ENCODE results near the gene PTK7.

The PTK7 gene

DNA sequence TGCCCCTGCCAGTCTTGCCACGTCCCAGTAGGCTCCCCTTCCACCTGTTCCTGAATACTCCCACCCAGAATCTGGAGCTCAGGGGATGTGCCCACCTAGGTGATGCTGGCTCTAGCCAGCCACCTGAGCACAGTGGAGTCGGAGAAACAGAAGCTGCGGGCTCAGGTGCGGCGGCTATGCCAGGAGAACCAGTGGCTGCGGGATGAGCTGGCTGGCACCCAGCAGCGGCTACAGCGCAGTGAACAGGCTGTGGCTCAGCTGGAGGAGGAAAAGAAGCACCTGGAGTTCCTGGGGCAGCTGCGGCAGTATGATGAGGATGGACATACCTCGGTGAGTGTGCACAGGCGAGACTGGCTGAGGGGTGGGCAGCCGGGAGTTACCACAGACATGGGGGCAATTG lies 13.3 kb upstream of the PTK7 start:
- TF ChIP-seq GATA2 (IDR thresholded peaks at IDR 0.05; ENCODE audit: low read depth, low read length) (no peak), GATA3 (IDR thresholded peaks at IDR 0.05; ENCODE audit: low read depth, low read length) (no peak)

DNA sequence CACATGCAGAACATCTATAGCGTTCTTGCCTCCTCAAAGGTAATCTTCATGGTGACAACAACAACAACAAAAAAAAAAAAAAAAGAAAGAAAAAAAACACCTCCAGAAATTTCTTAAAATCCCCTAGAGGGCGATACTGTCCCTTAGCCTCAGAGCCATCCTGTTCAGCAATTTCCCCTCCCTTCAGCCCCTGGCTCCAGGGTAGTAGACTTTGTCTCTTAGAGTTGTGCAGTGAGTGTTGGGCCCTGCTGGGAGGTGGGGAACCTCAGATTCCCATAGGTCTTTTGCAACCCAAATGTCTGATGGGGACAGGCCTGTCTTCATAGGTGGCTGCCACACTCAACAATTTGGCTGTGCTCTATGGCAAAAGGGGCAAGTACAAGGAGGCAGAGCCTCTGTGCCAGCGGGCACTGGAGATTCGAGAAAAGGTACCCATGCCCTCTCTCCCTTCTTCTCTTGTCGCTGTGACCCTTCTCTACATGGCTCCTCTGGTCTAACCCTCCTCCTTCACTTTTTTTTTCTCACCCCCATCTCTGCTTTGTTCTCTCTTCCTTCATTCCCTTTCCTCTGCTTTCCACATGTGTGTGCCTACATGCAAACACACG lies 6.0 kb upstream of the PTK7 start:
- TF ChIP-seq GATA2 (IDR thresholded peaks at IDR 0.05; ENCODE audit: low read depth, low read length) = no peak
- TF ChIP-seq GATA3 (IDR thresholded peaks at IDR 0.05; ENCODE audit: low read depth, low read length) = no peak

DNA sequence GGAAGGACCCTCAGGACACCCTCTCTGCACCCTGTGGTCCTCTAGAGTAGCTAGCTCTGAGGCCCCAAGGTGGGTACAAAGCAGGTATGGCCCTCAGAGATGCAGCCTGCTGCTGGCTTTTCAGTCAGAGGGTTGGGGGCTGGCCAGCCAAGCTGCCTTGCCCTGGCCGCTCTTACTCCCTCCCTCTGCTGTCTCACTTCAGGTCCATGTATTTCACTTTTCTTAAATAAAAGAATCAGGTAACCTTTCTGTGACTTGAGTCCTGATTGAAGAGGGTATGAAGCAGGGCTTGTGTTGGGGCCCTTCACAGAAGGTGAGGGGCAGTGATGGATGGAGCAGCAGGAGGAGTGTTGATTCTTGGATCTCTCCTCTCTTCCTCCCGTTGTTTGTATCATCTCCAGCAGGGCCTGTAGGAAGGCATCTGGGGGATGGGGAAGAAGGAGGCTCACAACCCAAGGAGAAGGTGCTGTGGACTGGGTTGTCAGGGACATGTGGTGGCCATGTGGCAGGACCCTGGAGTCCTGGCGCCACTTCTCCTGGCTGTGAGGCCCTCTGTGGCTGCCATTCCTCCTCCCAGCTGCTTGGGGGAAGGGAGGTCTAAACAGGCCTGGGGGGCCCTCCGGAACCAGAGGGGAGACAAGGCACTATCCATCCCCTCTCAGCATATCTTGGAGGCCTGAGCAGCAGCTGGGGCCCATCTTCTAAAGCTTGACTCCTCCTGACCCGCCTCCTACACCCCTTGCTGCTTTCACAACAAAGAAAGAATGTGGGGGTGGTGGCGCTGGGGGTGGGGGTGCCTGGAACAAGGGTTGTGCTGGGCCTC lies 1.1 kb upstream of the PTK7 start:
- TF ChIP-seq GATA3 (IDR thresholded peaks at IDR 0.05; ENCODE audit: low read depth, low read length) (no peak), GATA2 (IDR thresholded peaks at IDR 0.05; ENCODE audit: low read depth, low read length) (no peak)

DNA sequence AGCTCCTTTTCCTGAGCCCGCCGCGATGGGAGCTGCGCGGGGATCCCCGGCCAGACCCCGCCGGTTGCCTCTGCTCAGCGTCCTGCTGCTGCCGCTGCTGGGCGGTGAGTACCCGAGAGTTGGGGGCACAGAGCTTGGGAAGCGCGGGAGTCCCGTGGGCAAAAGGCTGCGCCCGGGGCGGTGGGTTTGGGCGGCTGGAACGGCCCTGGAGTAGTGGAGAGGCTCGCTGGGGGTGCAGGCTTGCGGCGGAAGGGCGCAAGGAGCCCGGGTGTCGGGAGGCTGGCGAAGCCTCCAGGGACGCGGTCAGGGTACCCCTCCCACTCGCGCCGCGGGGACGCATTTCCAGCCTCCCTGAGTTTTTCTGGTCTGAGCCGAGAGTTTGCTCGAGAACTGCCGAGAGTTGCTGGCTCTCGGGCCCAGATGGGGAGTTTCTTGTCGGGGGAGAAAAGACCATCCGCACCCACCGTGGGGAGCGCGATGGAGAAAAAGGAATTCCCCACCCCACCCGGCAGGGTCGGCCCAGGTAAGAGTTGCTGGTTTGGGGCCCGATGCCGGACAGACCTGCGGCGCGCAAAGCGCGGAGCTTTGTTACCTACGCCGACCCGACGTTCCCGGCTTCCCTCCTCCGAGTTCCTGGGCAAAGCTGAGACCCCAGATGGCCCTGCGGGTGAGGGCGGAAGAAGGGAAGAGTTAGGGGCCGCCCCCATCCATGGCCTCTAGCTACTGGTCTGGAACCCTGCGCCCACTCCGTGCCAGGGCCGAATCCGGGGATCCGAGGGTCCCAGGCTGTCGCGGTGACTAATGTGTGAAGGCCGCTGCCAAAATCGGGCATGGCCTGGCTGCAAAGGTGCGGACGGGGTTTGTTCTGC lies 584 bp downstream of the PTK7 start:
- TF ChIP-seq GATA3 (IDR thresholded peaks at IDR 0.05; ENCODE audit: low read depth, low read length) (no peak), GATA2 (IDR thresholded peaks at IDR 0.05; ENCODE audit: low read depth, low read length) (no peak)

DNA sequence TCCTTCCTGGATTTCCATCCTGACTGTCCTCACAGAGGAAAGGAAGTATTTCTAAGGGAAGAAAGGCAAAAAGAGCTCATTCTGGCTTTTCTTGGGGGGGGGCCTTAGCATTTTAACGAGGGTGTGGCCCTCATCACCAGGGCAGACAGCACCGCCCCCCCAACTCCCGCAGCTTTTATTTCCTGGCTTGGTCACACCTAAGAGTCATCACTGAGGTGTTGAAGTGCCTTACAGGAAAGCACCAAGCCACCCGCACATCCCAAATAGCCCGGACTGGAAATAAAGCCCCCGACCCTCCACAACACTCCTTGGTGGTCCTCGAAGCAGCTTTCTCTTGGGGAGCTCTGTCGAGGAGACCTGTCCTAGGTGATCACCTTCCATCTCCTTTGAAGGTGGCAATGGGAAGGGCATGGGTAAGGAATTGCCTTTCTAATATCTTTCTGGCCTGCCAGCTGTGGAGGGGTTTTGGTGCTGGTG lies 1.3 kb downstream of the PTK7 start:
- no peak for TF ChIP-seq GATA2 (IDR thresholded peaks at IDR 0.05; ENCODE audit: low read depth, low read length)
- TF ChIP-seq GATA3 (IDR thresholded peaks at IDR 0.05; ENCODE audit: low read depth, low read length) = no peak

DNA sequence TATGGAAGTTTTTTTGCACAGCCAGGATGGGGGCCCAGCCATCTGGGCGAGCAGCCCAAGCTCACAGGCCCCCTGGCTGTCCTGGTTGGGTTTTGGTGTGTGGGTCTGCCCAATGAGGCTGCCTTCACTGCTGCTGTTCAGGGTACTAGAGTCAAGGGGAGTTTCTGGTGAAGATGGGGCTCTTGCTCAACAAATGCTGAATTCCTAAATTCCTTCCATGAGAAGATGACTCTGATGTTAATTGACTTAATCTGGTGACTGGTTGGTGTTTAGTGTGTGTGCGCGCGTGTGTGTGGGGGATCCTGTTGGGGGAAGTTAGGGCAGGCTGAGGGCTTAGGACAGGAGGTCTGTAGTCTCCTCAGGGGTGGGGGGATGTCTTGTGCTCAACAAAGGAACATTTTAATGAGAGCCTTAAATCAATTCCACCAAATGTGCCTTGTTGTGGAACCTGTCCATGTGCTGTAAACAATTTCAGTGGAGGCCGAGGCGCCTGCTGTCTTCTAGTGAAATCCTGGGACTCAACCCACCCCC lies 1.9 kb downstream of the PTK7 start:
- TF ChIP-seq GATA2 (IDR thresholded peaks at IDR 0.05; ENCODE audit: low read depth, low read length) (no peak), GATA3 (IDR thresholded peaks at IDR 0.05; ENCODE audit: low read depth, low read length) (no peak)

DNA sequence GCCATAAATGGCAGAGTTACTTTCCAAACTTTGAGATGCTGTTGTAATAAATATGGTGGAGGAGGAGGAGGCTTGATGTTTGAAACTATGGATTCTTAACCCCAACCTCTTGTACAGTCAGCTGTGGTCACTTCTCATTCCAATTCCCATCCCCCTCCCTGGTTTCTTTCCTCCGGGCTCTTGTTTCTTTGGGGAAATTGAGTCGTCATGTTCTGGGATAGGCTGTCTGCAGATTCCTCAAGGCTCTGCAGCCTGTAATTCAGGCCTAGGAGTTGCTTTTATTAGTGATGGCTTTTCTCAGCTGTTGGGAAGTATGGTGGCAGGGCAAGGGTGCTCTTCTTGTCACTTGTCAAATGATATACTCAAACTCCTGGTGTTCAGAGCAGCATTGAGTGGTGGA lies 2.6 kb downstream of the PTK7 start:
- TF ChIP-seq GATA2 (IDR thresholded peaks at IDR 0.05; ENCODE audit: low read depth, low read length) (no peak), GATA3 (IDR thresholded peaks at IDR 0.05; ENCODE audit: low read depth, low read length) (no peak)

DNA sequence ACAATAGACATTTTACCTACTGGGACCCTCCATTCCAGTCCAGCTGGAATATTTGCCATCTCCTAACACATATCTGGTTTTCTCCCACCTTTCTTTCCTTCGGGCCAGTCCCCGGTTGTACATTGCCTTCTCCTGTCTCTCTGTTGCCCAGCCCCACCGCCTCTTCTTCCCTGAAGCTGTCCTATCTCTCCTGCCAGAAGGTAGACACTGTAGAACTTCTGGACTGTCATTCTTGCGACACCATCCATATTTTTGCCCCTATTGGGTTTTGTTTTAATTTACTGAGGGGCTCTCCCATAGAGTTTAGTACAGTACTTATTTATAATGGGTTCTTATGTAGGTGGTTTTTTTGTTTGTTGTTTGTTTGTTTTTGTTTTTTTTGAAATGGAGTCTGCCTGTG lies 4.9 kb downstream of the PTK7 start:
- TF ChIP-seq GATA2 (IDR thresholded peaks at IDR 0.05; ENCODE audit: low read depth, low read length) (no peak), GATA3 (IDR thresholded peaks at IDR 0.05; ENCODE audit: low read depth, low read length) (no peak)

DNA sequence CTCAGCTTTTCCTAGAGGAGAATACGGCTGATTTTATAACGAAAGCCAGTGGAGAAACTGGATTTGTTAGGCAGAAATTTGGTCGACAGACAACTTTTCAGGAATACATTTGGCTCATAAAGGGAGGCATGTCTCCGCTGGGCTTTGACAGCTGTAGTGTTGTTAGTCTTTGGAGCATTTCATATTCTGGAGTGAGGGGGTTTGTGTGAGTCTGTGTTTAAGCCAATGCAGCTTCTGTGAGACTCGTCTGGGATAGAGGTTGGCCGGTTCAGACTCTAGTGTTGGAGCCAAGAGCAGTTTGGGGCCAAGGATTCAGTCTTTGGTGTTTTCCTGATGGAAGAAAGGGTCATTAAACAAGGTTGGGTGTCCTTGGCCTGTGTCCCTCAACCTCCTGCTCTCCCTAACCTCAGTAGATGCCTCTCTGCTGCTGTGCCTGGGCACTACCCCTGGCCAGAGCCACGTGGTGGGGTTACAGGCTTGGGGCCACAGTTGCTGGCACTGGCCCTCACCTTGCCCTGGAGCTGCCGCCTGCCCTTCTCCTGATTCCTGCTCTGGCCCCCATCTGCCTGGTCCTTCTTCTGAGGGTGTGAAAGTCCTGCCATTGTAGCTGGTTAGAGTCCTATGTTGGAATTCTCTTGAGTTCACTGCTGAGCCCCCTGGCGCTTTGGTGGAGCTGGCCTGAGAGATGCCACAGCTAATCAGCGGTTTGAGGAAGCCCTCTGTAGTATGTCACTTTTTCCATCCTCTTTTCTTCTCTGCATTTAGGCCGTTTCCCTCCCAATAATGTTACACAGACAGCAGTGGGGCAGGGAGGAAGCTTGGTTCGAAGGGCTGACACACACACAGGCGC lies 6.9 kb downstream of the PTK7 start:
- TF ChIP-seq GATA3 (IDR thresholded peaks at IDR 0.05; ENCODE audit: low read depth, low read length) (no peak), GATA2 (IDR thresholded peaks at IDR 0.05; ENCODE audit: low read depth, low read length) (no peak)

DNA sequence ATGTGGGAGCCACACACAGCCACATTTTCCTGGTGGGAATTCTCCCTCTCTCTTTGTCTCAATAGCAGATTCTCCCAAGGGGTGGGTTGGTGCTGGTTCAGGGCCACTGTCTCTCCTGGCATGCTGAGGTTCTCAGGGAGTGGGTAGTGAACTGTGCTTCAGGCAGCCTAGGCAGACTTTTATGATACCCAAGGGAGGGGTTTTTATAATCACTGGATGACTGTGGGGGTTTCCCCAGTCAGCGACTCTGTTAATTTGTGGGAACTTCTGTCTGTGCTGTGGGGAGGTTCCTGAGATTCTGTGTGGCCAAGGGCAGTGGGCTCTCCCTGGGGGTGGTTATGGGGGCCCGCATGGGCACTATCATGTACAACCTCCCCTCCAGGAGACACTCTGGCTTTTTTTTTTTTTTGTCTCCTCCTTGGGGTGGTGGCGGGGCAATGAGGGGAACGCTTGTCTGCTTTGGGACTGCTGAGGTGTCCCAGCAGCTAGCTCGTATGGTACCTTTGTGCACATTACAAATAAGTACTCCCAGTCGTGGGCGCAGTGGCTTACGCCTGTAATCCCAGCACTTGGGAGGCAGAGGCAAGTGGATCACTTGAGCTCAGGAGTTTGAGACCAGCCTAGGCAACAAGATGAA lies 10.0 kb downstream of the PTK7 start:
- TF ChIP-seq GATA3 (IDR thresholded peaks at IDR 0.05; ENCODE audit: low read depth, low read length) (no peak), GATA2 (IDR thresholded peaks at IDR 0.05; ENCODE audit: low read depth, low read length) (no peak)

DNA sequence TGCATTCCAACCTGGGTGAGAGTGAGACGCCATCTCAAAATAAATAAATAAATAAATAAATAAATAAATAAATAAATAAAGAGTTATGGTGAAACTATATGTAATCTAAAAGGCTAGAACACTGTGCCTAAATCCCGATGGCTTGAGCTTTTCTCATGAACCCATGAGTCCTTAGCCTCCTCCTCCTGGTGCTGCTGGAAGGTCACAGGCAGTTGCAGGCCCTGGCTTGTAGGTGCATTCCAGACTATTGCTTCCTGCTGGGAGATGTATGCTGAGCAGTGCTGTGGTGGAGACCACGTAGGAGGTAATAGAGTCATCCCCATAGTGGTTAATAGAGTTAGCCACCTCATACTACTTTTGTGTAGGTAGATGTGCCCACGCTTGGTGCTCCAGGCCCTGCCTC lies 12.5 kb downstream of the PTK7 start:
- no peak for TF ChIP-seq GATA3 (IDR thresholded peaks at IDR 0.05; ENCODE audit: low read depth, low read length)
- TF ChIP-seq GATA2 (IDR thresholded peaks at IDR 0.05; ENCODE audit: low read depth, low read length) = no peak

DNA sequence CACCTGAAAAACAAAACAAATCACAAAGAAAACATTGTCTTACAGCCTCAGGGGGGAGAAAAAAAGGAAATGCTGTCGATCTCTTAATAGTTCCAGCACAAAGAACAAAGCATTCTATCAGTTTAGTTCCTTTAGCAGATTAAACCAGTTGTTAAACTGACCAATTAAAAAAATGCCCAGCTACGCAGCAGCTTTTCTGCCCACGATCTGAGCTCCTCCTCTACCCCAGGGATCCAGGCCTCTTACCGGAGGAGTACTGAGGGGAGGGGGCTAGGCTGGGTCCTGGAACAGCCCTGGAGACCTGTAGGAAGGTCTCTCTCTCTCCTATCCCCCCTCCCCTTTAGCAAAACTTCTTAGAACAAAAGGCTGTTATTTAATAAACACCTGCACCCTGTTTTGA lies 13.4 kb downstream of the PTK7 start:
- TF ChIP-seq GATA2 (IDR thresholded peaks at IDR 0.05; ENCODE audit: low read depth, low read length) (no peak), GATA3 (IDR thresholded peaks at IDR 0.05; ENCODE audit: low read depth, low read length) (no peak)
